GM12878 (cell line): ENCODE data around the gene GBP2. TPM values are rescaled to one million over a fixed set of nuclear protein-coding genes. Genes with fewer than 3 reads are reported as not detected.

Experiments used
- ATAC-seq: fragments of 200-7000 bp; cut with Tn5 transposase; 3 replicates; pipeline ENCODE4 v1.9.1; 2020; ENCODE audit warnings: mild to moderate bottlenecking, moderate library complexity
- BruUV-seq: library from RNA; stranded (reverse); fragments of 400-500 nt; replicated peaks from 2 replicates; lab custom pipeline; 2021; lab: Mats Ljungman, UMichigan
- CTCF ChIA-PET: fragments of 300-600 bp; sonication (Branson Sonifier 250); formaldehyde crosslinking; extraction: SDS; loops from one replicate; lab custom pipeline; 2021; ENCODE audit warnings: inconsistent platforms; lab: Yijun Ruan, JAX
- POLR2A ChIA-PET: fragments of 350-600 bp; formaldehyde crosslinking; extraction: SDS; loops from one replicate; lab custom pipeline; 2021; ENCODE audit warnings: inconsistent platforms; lab: Charles Lee
- RAD21 ChIA-PET: fragments of 300-600 bp; sonication (Branson Sonifier 250); formaldehyde crosslinking; loops from one replicate; lab custom pipeline; 2023; ENCODE audit warnings: antibody characterized with exemption; ENCODE audit not compliant: unreplicated experiment; lab: Charles Lee
- SMC1A ChIA-PET: fragments of 300-600 bp; sonication (Branson Sonifier 250); formaldehyde crosslinking; loops from one replicate; lab custom pipeline; 2023; ENCODE audit not compliant: unreplicated experiment, uncharacterized antibody; lab: Charles Lee
- DNase-seq: peaks from one replicate; pipeline ENCODE4 v3.0.0-alpha.2; 2011; ENCODE audit warnings: low read depth, low spot score
- FAIRE-seq: peaks from 3 replicates; lab custom pipeline; 2011; peaks lifted over from hg19 to GRCh38; lab: Jason Lieb, UNC
- H2AFZ ChIP-seq: 2 replicates; pipeline ENCODE4 v1.6.0; 2011; ENCODE audit warnings: low read depth, low read length, control low read depth; ENCODE audit not compliant: control insufficient read depth
- H3K27ac ChIP-seq: 2 replicates; pipeline ENCODE4 v1.5.1; 2011; ENCODE audit warnings: control low read depth; ENCODE audit not compliant: control insufficient read depth, insufficient read depth
- H3K27me3 ChIP-seq, 2 experiments: replicated peaks in 1 of 2; 2 replicates each; pipeline versions ENCODE4 v1.6.0 to v1.6.1; 2011; ENCODE audit warnings: low read length in 1 of 2; ENCODE audit not compliant: control insufficient read depth in 2 of 2, insufficient read depth in 2 of 2
- H3K36me3 ChIP-seq, 2 experiments: 2 replicates each; pipeline ENCODE4 v1.5.1; 2011; ENCODE audit warnings: low read length in 1 of 2; ENCODE audit not compliant: control insufficient read depth in 2 of 2, insufficient read depth in 2 of 2
- H3K4me1 ChIP-seq: 2 replicates; pipeline ENCODE4 v1.6.1; 2011; ENCODE audit warnings: mild to moderate bottlenecking, low read length, moderate library complexity, mixed read lengths; ENCODE audit not compliant: control insufficient read depth, insufficient read depth
- H3K4me2 ChIP-seq: 2 replicates; pipeline ENCODE4 v1.6.0; 2011; ENCODE audit warnings: control low read depth; ENCODE audit not compliant: control insufficient read depth, insufficient read depth
- H3K4me3 ChIP-seq: fragments of 200-600 bp; sonication (generic); 2 replicates; pipeline ENCODE4 v1.5.1; 2016
- H3K79me2 ChIP-seq: 2 replicates; pipeline ENCODE4 v1.6.0; 2011; ENCODE audit warnings: low read length; ENCODE audit not compliant: control insufficient read depth, insufficient read depth
- H3K9ac ChIP-seq: 2 replicates; pipeline ENCODE4 v1.8.0; 2011; ENCODE audit warnings: low read length, control low read depth, mixed read lengths; ENCODE audit not compliant: control insufficient read depth, insufficient read depth
- H3K9me3 ChIP-seq: replicated peaks from 3 replicates; pipeline ENCODE4 v1.5.1; 2011; ENCODE audit warnings: mild to moderate bottlenecking, low read length; ENCODE audit not compliant: control insufficient read depth, insufficient read depth
- H4K20me1 ChIP-seq: 2 replicates; pipeline ENCODE4 v1.6.0; 2011; ENCODE audit not compliant: control insufficient read depth, insufficient read depth
- CEBPB ChIP-seq, 2 experiments: fragments of 150-350 bp in 1 of 2; IDR thresholded peaks; 2 replicates each; pipeline ENCODE4 v1.6.1; 2012 to 2014; ENCODE audit warnings: low read depth in 2 of 2, low read length in 2 of 2, borderline replicate concordance in 1 of 2, inconsistent platforms in 1 of 2
- DPF2 ChIP-seq: fragments of 450-650 bp; IDR thresholded peaks from 2 replicates; pipeline ENCODE4 v1.6.1; 2017; ENCODE audit warnings: mild to moderate bottlenecking
- EP300 ChIP-seq, 2 experiments: fragments of 150-350 bp in 1 of 2; IDR thresholded peaks; 2 replicates each; pipeline ENCODE4 v1.6.1; 2011 to 2012; ENCODE audit warnings: low read depth in 2 of 2, low read length in 2 of 2, borderline replicate concordance in 1 of 2, improper control_type of control experiment in 1 of 2, inconsistent platforms in 1 of 2; ENCODE audit not compliant: control insufficient read depth in 1 of 2
- ETV6 ChIP-seq, 2 experiments: fragments of 450-650 bp in 1 of 2; IDR thresholded peaks in 1 of 2; conservative IDR thresholded peaks in 1 of 2; 2 replicates each; pipeline ENCODE4 v1.6.1; 2014; ENCODE audit warnings: antibody characterized with exemption in 1 of 2, borderline replicate concordance in 1 of 2, low read depth in 1 of 2, mild to moderate bottlenecking in 1 of 2, moderate library complexity in 1 of 2
- FOXM1 ChIP-seq: IDR thresholded peaks from 2 replicates; pipeline ENCODE4 v1.6.1; 2012; ENCODE audit warnings: low read depth, mild to moderate bottlenecking, inconsistent platforms, low read length, moderate library complexity
- HDAC2 ChIP-seq: fragments of 200-600 bp; sonication (generic); IDR thresholded peaks from 2 replicates; pipeline ENCODE4 v1.6.1; 2017
- MTA3 ChIP-seq: IDR thresholded peaks from 2 replicates; pipeline ENCODE4 v1.6.1; 2012; ENCODE audit warnings: low read length, inconsistent platforms, borderline replicate concordance
- NBN ChIP-seq: fragments of 450-650 bp; IDR thresholded peaks from 2 replicates; pipeline ENCODE4 v1.6.1; 2016
- NFXL1 ChIP-seq: fragments of 450-650 bp; IDR thresholded peaks from 2 replicates; pipeline ENCODE4 v1.6.1; 2017; ENCODE audit warnings: antibody characterized with exemption, mild to moderate bottlenecking, borderline replicate concordance
- POLR2A ChIP-seq: IDR thresholded peaks from 2 replicates; pipeline ENCODE4 v1.6.1; 2011; ENCODE audit warnings: low read depth, mild to moderate bottlenecking, low read length
- RAD21 ChIP-seq: IDR thresholded peaks from 2 replicates; pipeline ENCODE4 v1.6.1; 2011; ENCODE audit warnings: mild to moderate bottlenecking, low read depth, low read length, moderate library complexity; ENCODE audit not compliant: insufficient read depth
- SMC3 ChIP-seq: IDR thresholded peaks from 2 replicates; pipeline ENCODE4 v1.6.1; 2011; ENCODE audit warnings: low read length, improper control_type of control experiment, borderline replicate concordance
- YBX1 ChIP-seq: fragments of 450-650 bp; IDR thresholded peaks from 2 replicates; pipeline ENCODE4 v1.6.1; 2016; ENCODE audit warnings: antibody characterized with exemption
- WGBS: methylation state at CpG from one replicate; pipeline ENCODE4 v1.1.6; 2016; ENCODE audit warnings: low lambda C conversion rate; ENCODE audit not compliant: insufficient replicate concordance, insufficient coverage; ENCODE audit errors: missing lambda C conversion rate; 5-methylcytosine and 5-hydroxymethylcytosine counted together
- in situ Hi-C: fragments of 300-500 bp; cut with MboI; formaldehyde crosslinking; loops from 9 replicates; pipeline ENCODE4 v1.14.3; 2018; ENCODE audit warnings: mixed read lengths
- intact Hi-C: fragments of 100-400 bp; cut with micrococcal nuclease; formaldehyde crosslinking; loops from one replicate; pipeline ENCODE4 v1.14.2; 2022; ENCODE audit not compliant: unreplicated experiment
- polyA plus RNA-seq, 11 experiments: library from polyadenylated mRNA; depleted of rRNA in 4 of 11; unstranded in 6 of 11; stranded (reverse) in 5 of 11; fragments of >200 nt; fragmentation: Nextera tagmentation in 4 of 11; fragmentation: Illumina TruSeq in 1 of 11; extraction: Ambion mirVana in 4 of 11; extraction: Trizol in 1 of 11; gene quantifications; 1 replicate in 1 of 11; 2 replicates in 10 of 11; pipeline versions ENCODE4 v1.2.1 to v1.2.3, GENCODE V29; 2011 to 2016; ENCODE audit warnings: inconsistent platforms in 2 of 11, missing spikeins in 2 of 11, low read depth in 1 of 11
- total RNA-seq, 4 experiments: library from RNA; depleted of rRNA in 3 of 4; stranded (reverse); fragments of >200 nt in 3 of 4; fragmentation: Illumina TruSeq in 1 of 4; extraction: Trizol in 1 of 4; gene quantifications; 2 replicates each; pipeline versions ENCODE4 v1.2.1 to v1.2.3, GENCODE V29; 2013 to 2021
- TF ChIP-seq, protein P1 (sequence below): fragments of 450-650 bp; IDR thresholded peaks from 2 replicates; pipeline ENCODE4 v1.6.1; 2016; ENCODE audit warnings: mild to moderate bottlenecking
- TF ChIP-seq, protein P2 (sequence below): IDR thresholded peaks from 2 replicates; pipeline ENCODE4 v1.6.1; 2012; ENCODE audit warnings: low read depth, low read length, improper control_type of control experiment
- TF ChIP-seq, protein P3 (sequence below): fragments of 450-650 bp; IDR thresholded peaks from 2 replicates; pipeline ENCODE4 v1.6.1; 2018; ENCODE audit warnings: mild to moderate bottlenecking, low read depth, moderate library complexity; ENCODE audit not compliant: partially characterized antibody

Gene GBP2
- total and polyA plus RNA-seq, 10 of the 15 experiments (the other 5 are each of a cell fraction or from before 2014, with no cell fraction given) = 1.6 to 5.9 (median 3.2) TPM

DNA sequence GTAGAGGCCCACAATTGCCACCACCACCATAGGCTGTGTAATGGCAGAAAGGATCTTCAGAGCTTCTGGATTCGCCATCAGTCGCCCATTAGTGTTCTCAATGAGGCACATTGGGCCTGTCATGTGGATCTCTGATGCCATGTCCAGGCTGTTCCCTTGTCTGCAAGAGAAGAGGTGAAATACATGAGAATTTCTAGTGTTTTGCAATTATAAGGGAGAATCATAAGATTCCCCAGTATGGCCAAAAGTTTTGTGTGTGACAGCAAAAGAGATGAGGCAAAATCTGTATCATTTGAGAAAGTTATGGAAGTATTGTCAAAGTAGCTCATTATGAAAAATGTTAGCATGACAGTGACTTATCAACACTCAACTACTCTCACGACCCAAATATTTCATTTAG, 62.8 kb downstream of the GBP2 start (continued):
- TF ChIP-seq, protein P1, sequence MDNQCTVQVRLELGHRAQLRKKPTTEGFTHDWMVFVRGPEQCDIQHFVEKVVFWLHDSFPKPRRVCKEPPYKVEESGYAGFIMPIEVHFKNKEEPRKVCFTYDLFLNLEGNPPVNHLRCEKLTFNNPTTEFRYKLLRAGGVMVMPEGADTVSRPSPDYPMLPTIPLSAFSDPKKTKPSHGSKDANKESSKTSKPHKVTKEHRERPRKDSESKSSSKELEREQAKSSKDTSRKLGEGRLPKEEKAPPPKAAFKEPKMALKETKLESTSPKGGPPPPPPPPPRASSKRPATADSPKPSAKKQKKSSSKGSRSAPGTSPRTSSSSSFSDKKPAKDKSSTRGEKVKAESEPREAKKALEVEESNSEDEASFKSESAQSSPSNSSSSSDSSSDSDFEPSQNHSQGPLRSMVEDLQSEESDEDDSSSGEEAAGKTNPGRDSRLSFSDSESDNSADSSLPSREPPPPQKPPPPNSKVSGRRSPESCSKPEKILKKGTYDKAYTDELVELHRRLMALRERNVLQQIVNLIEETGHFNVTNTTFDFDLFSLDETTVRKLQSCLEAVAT = no peak
- TF ChIP-seq EP300 (IDR thresholded peaks at IDR 0.05; ENCODE audit: borderline replicate concordance in 1 of 2, control insufficient read depth in 1 of 2, low read depth in 2 of 2, low read length in 2 of 2) = no peak
- no peak for TF ChIP-seq NBN
- no peak for TF ChIP-seq POLR2A
- TF ChIP-seq, protein P2, sequence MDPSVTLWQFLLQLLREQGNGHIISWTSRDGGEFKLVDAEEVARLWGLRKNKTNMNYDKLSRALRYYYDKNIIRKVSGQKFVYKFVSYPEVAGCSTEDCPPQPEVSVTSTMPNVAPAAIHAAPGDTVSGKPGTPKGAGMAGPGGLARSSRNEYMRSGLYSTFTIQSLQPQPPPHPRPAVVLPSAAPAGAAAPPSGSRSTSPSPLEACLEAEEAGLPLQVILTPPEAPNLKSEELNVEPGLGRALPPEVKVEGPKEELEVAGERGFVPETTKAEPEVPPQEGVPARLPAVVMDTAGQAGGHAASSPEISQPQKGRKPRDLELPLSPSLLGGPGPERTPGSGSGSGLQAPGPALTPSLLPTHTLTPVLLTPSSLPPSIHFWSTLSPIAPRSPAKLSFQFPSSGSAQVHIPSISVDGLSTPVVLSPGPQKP = no peak
- no peak for TF ChIP-seq SMC3
- TF ChIP-seq CEBPB (IDR thresholded peaks at IDR 0.05; ENCODE audit: borderline replicate concordance in 1 of 2, low read depth in 2 of 2, low read length in 2 of 2) = no peak
- no peak for TF ChIP-seq NFXL1
- no peak for TF ChIP-seq MTA3

DNA sequence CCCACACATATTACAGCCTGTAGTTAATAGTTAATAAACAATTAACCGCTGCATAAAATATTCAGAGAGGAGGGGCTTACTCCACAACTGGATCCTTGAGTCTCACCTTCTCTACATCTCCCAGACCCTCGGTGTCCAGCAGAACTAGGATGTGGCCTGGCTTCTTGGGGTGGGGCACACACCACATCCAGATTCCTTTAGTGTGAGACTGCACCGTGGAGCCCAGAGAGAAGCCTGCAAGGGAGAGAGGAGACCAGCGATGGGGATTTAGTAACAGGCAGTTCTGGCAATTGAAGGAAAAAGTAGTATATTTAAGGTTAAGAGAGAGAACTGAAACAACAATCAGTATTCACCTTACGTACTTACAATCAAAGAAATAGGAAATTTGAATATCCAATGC, 65.8 kb downstream of the GBP2 start:
- DNase-seq (no peak), ATAC-seq (no peak)
- Histone ChIP-seq H4K20me1 (no peaks in the 10 kb centered on the region; the same call in 1 of the 2 replicates), H3K4me3 (no peak overlapping the region), H2AFZ (no peak overlapping the region), H3K27ac (no peak overlapping the region)
- intact Hi-C loops = loop anchor here (5.0 kb wide), 1 partner anchor 137 kb away; the partner anchor contains the start of gene GBP4
- 75% methylated on average over 5 of the region's 5 CpGs for WGBS
- CTCF ChIA-PET = no interaction called here
- TF ChIP-seq HDAC2 = no peak
- TF ChIP-seq, protein P3, sequence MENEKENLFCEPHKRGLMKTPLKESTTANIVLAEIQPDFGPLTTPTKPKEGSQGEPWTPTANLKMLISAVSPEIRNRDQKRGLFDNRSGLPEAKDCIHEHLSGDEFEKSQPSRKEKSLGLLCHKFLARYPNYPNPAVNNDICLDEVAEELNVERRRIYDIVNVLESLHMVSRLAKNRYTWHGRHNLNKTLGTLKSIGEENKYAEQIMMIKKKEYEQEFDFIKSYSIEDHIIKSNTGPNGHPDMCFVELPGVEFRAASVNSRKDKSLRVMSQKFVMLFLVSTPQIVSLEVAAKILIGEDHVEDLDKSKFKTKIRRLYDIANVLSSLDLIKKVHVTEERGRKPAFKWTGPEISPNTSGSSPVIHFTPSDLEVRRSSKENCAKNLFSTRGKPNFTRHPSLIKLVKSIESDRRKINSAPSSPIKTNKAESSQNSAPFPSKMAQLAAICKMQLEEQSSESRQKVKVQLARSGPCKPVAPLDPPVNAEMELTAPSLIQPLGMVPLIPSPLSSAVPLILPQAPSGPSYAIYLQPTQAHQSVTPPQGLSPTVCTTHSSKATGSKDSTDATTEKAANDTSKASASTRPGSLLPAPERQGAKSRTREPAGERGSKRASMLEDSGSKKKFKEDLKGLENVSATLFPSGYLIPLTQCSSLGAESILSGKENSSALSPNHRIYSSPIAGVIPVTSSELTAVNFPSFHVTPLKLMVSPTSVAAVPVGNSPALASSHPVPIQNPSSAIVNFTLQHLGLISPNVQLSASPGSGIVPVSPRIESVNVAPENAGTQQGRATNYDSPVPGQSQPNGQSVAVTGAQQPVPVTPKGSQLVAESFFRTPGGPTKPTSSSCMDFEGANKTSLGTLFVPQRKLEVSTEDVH = no peak
- TF ChIP-seq FOXM1 = no peak
- TF ChIP-seq YBX1 = no peak
- no peak for TF ChIP-seq DPF2
- TF ChIP-seq ETV6 (conservative IDR thresholded peaks at IDR 0.05 in 1 of 2, IDR thresholded peaks at IDR 0.05 in 1 of 2; ENCODE audit: borderline replicate concordance in 1 of 2, low read depth in 1 of 2) = no peak
- no peak for TF ChIP-seq RAD21
- TF ChIP-seq, all 136 proteins: peak for 0
- ChIA-PET RAD21 (no interaction called here), POLR2A (no interaction called here), SMC1A (no interaction called here)
- FAIRE-seq = no peak
- Histone ChIP-seq H3K9ac (no peak overlapping the region), H3K36me3 (peaks cover 1 to 15% of the 10 kb centered on the region in 2 experiments; a peak in 3 of 4 replicates), H3K4me2 (no peak overlapping the region), H3K9me3 (no peaks in the 10 kb centered on the region), H3K79me2 (peaks cover 9% of the 10 kb centered on the region), H3K27me3 (no peaks in the 10 kb centered on the region), H3K4me1 (no peaks in the 10 kb centered on the region)
- in situ Hi-C loops = no loop called here
- BruUV-seq = no TSS peak
